Stimulated activated CD4-positive, alpha-beta T cell treated with anti-CD3 and anti-CD28 coated beads, Interleukin-4, amount 100 ng/mL, for 48 hours (primary cell): ENCODE results near the gene HSFX1.

Source experiments
- DNase-seq, 2 donors: peaks; one replicate each; pipeline ENCODE4 v3.0.0-alpha.2; 2020; ENCODE audit warnings: low read depth in 2 of 2

The HSFX1 gene

DNA sequence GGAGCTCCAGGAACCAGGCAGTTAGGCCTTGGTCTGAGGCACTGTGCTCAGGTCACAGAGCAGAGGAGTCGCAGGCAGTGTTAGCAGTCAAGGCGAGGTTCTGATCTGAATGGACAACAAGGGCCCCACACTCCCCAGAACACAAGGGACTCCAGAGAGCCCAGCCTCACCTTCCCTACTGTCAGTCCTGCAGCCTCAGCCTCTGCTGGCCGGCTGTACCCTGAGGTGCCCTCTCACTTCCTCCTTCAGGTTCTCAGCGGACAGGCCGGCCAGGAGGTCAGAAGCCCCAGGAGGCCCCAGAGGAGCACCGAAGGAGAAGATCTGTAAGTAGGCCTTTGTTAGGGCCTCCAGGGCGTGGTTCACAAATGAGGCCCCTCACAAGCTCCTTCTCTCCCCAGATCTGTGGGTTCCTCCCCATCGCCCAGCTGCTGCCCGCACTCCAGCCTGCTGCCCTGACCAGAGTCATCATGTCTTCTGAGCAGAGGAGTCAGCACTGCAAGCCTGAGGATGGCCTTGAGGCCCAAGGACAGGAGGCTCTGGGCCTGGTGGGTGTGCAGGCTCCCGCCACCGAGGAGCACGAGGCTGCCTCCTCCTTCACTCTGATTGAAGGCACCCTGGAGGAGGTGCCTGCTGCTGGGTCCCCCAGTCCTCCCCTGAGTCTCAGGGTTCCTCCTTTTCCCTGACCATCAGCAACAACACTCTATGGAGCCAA lies 34.0 kb downstream of the HSFX1 start:
- DNase-seq: no peak

DNA sequence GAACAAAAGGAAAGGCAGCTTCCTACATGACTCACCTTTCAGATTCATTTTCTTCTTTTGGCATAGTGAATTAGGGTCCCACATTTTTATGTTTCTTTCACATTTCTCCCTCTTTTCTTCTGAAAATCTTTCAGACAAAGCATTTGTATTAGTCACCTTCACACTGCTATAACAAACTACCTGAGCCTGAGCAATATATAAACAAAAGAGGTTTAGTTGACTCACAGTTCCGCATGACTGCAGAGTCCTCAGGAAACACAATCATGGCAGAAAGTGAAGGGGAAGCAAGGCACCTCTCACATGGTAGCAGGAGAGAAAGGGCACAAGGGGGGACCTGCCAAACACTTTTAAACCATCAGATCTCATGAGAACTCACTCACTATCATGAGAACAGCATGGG lies 44.8 kb downstream of the HSFX1 start:
- no peak for DNase-seq

DNA sequence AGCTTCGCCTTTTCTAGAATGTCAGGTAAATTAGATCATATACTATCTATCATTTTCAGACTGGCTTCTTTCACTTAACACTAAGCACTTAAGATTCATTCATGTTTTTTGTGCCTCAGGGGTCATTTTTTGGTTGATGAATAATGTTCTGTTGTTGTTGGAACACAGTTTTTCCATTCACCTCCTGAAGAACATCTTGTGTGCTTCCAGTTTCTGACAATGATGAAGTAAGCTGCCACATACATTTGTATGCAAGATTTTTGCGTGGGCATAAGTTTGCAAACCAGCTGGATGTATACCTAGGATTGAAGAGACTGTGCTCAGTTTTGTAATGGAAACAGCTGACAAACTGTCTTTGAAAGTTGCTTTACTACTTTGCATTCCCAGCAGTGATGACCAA lies 45.5 kb downstream of the HSFX1 start:
- no peak for DNase-seq

DNA sequence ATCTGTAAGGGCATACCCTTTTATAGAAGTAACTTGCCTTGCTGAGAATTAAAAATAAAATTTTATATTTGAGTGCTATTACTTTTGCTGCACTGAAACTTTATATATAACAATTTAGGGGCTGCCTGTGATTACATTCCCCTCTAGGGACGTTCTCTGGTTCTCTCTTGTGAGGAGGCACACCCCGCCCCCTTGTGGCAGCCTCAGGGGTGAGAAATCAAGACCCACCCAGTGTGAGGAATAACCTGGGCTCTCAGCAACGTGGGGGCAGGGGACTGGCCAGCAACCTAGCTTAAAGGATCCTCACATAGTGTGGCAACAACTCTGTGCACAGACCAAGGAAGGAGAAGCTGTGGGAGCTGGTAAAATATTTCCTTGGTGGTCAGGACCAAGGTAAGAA lies 51.6 kb downstream of the HSFX1 start:
- peak; percentile 34 to 35 for DNase-seq
